Mesodermal cell (in vitro differentiated cells): Measurements from ENCODE around the gene SLC17A9.
A peak's percentile ranks its signal among the peaks of the same experiment; 100 is the strongest.

Source experiments
- H3K27ac ChIP-seq: 2 replicates; pipeline ENCODE4 v1.7.0; 2013; ENCODE audit warnings: mild to moderate bottlenecking, low read depth, low read length, moderate library complexity; ENCODE audit not compliant: severe bottlenecking
- H3K36me3 ChIP-seq: 2 replicates; pipeline ENCODE4 v1.7.1; 2013; ENCODE audit warnings: mild to moderate bottlenecking, low read length, moderate library complexity; ENCODE audit not compliant: control insufficient read depth, insufficient read depth
- H3K4me1 ChIP-seq: one replicate; pipeline ENCODE4 v1.7.1; 2013; ENCODE audit warnings: mild to moderate bottlenecking, low read length; ENCODE audit not compliant: insufficient read depth, control insufficient read depth, poor library complexity, severe bottlenecking
- H3K4me3 ChIP-seq: 2 replicates; pipeline ENCODE4 v1.7.0; 2013; ENCODE audit warnings: low read length, control low read depth, mild to moderate bottlenecking; ENCODE audit not compliant: insufficient read depth, poor library complexity, severe bottlenecking; ENCODE audit errors: extremely low read depth
- H3K9me3 ChIP-seq: 2 replicates; pipeline ENCODE4 v1.7.1; 2013; ENCODE audit warnings: mild to moderate bottlenecking, low read length, moderate library complexity; ENCODE audit not compliant: control insufficient read depth
- WGBS, 2 experiments: methylation state at CpG; one replicate each; pipeline ENCODE4 v1.1.5; 2013; ENCODE audit warnings: missing lambda C conversion rate in 2 of 2; ENCODE audit not compliant: insufficient coverage in 2 of 2; 5-methylcytosine and 5-hydroxymethylcytosine counted together

The SLC17A9 gene

DNA sequence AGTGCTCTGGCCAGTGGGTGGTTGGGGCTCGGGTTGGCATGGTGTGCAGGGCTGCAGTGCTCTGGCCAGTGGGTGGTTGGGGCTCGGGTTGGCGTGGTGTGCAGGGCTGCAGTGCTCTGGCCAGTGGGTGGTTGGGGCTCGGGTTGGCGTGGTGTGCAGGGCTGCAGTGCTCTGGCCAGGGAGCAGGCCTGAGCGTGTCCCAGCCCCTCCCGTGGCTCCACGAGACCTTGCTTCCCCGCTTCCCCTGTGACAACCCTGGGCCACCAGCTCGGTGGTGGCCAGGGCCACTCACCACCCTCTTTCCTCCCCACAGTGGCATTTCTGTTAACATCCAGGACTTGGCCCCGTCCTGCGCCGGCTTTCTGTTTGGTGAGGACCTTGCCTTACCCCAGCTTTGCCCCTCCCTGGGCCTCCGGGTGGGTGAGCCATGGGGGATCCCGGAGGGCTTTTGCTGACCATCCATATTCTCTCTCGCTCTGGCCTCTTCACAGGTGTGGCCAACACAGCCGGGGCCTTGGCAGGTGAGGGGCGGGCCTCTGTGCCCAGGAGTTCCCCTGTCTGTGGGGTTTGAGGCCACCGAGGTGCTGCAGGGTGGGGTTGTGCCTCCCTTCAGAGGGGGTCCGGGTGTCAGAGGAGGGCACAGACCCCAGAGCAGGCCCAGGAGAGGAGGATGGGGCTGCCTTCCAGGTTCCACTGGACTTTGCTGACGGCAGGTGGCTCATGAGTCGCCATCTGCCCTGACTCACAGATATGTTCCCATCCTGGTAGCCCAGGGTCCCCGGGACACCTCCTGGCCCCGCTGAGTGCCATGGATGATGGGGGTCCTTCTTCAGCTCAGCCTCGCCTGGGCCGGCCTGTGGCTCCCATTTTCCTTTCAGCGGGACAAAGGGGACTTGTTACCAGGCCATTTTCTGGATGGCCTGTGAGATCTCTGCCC, 14.0 kb downstream of the SLC17A9 start:
- no peaks in the 10 kb centered on the region for H3K4me1 ChIP-seq
- WGBS, 2 experiments: 94 to 99% methylated on average over 24 to 25 of the region's 27 CpGs
- no peak overlapping the region for H3K27ac ChIP-seq
- H3K9me3 ChIP-seq: no peaks in the 10 kb centered on the region
- H3K36me3 ChIP-seq: no peaks in the 10 kb centered on the region
- H3K4me3 ChIP-seq: no peak overlapping the region

DNA sequence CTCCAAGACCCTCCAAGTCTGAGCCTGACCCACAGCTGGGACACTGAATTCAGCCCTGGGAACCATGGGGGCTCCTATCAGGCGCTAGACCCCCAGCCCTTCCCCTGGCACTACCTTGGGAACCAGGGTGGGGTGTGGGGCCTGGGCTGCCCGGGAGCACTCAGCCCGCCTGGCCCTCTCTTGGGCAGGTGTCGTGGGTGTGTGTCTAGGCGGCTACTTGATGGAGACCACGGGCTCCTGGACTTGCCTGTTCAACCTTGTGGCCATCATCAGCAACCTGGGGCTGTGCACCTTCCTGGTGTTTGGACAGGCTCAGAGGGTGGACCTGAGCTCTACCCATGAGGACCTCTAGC, 14.6 kb downstream of the SLC17A9 start:
- no peaks in the 10 kb centered on the region for H3K36me3 ChIP-seq
- no peaks in the 10 kb centered on the region for H3K9me3 ChIP-seq
- H3K27ac ChIP-seq: no peak overlapping the region
- H3K4me1 ChIP-seq: no peaks in the 10 kb centered on the region
- 89 to 92% methylated on average over 5 to 6 of the region's 6 CpGs for WGBS, 2 experiments
- no peak overlapping the region for H3K4me3 ChIP-seq

DNA sequence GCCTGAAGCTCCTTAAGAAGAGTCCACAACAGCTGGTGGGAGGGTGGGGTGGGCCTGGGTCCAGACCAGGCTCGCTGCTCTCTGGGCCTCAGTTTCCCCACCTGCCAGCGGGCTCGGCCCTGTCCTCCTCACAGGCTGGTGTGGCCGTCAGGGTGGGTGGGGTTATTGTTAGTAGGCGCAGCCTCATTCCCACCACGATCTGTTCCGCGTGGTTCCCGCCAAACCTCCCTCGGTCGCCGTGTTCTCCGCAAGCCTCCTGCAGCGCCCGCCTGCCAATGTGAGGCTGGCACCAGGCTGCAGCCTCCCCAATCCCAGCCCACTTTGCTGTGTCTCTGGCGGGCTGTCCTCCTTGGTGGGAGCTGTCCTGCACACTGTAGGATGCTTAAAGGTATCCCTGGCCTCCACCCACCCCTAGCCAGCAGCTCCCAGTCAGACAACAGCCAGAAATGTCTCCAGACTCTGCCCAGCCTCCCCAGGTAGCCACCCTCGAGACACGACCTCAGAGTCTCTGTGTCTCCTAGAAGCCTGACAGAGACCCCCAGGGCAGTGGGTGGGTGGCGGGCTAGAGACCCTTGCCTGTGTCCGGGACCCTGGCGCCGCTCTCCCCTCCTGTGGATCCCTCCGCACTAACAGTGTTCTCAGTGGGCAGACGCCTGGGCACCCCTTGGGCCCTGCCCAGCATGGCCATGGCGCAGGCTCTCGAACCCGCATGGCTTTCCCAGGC, 15.3 kb downstream of the SLC17A9 start:
- Histone ChIP-seq H3K36me3 (no peaks in the 10 kb centered on the region), H3K4me1 (no peaks in the 10 kb centered on the region), H3K27ac (no peak overlapping the region), H3K4me3 (no peak overlapping the region), H3K9me3 (no peaks in the 10 kb centered on the region)
- 88 to 91% methylated on average over 23 to 27 of the region's 27 CpGs for WGBS, 2 experiments

DNA sequence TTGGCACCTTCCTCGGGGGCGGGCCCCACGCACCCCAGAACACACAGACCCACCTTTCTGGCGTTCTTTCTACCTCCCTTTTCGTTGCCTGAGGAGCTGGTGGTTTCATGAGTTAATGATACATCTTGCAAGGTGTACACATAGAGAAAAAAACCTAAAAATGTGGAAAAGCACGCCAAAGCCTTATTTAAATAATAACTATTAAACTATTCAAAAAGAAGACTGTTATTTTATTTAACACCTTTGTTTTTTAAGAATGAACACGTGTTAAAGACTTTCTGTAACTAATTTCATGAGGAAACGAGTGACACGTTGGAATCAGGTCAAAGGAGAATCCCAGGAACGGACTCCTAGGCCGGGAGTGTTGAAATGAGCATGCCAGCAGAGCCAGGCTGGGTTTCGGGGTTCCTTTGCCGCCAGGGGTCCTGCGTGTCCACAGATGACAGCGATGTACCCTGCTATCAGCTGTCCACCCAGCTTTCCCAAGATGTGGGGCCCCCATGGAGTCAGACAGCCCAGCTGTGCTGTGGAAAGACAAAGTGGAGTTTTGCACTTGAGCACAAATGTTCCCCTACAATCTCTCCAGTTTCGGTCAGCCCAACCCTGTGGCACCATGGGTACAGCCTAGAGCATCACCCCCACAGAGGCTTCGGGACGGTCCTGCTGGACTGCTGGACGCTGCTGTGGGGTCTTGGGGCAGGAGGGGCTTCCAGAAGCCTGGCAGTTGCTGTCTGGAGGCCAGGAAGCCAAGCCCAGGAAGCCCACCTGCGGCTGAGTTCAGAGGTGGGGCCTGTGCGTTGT, 16.1 kb downstream of the SLC17A9 start:
- Histone ChIP-seq H3K9me3 (no peaks in the 10 kb centered on the region), H3K27ac (no peak overlapping the region), H3K4me3 (no peak overlapping the region), H3K4me1 (no peaks in the 10 kb centered on the region), H3K36me3 (no peaks in the 10 kb centered on the region)
- WGBS, 2 experiments: 76 to 91% methylated on average over 14 to 15 of the region's 21 CpGs

DNA sequence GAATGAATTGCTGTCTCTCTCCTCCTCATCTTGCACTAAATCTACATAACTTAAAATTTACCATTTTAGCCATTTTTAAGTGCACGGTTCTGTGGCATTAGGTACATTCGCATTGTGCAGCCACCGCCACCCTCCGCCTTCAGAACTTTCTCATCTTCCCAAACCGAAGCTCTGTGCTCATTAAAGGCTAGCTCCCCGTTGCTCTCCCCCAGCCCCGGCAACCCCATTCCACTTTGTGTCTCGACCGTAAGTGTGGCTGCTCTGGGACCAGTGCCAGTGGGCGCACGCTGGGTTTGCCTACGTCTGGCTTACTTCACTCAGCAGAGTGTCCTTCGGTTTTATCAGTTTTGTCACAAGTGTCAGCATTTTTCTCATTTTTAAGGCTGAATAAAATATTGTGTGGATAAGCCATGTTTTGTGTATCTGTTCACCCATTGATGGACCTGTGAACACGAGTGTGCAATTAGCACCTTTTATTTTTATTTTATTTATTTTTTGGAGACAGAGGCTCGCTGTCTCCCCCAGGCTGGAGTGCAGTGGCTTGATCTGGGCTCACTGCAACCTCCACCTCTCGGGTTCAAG, 16.8 kb downstream of the SLC17A9 start:
- WGBS, 2 experiments: 76 to 78% methylated on average over 14 to 16 of the region's 16 CpGs
- Histone ChIP-seq H3K36me3 (no peaks in the 10 kb centered on the region), H3K27ac (no peak overlapping the region), H3K4me3 (no peak overlapping the region), H3K4me1 (no peaks in the 10 kb centered on the region), H3K9me3 (no peaks in the 10 kb centered on the region)

DNA sequence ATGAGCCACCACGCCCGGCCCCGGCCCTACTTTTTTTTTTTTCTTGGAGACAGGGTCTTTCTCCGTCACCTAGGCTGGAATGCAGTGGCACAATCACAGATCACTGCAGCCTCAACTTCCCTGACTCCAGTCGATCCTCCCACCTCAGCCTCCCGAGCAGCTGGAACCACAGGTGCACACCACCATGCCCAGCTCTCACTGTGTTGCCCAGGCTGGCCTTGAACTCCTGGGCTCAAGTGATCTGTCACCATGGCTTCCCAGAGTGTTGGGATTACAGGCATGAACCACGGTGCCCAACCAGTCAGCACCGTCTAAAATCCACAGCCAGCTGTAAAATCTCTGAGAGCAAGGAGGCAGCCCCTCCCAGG, 17.4 kb downstream of the SLC17A9 start:
- Histone ChIP-seq H3K4me1 (no peaks in the 10 kb centered on the region), H3K4me3 (no peak overlapping the region)
- WGBS, 2 experiments: 77 to 88% methylated on average over 5 to 8 of the region's 8 CpGs

DNA sequence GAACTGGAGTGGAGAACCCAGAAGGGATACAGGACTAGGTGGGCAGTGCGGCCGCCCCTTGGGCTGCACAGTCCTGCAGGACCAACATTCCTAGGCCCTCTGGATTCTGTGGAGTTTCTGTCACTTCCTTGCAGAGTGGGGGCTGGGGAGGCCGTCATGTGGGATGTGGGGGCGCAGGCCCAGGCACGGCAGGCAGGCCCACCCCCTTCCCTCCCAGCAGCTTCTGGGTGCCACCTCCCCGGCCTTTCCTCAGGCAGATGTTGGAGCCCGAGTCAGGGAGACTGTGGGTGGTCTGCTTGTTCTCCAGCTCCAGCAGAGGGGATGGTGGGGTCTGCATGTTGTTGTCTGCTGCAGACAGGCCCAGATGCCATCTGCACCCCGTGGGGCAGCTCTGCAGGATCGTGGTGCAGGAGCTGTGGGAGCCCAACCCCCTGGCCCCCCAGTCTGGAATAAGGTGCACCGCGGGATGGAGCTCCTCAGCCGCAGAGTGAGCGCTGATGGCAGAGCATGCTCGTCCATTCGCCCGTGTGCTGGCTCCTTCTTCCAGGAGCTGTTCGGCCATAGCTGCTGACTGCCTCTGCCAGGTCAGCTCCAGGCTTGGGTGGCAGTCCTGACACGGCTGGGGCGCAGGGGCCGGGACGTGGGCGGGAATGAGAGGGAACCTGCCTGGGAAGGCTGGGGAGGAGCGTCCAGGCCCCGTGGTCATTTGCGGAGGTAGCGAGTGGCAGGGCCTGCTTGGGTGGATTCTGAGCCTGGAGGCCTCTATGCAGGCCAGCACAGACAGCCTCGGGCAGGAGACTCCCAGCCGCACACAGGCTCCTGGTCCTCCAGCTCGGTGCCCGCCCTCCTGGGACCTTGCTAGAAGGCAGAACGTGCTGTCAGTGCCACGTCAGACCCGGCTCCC, 18.1 kb downstream of the SLC17A9 start:
- Histone ChIP-seq H3K4me1 (no peaks in the 10 kb centered on the region), H3K27ac (no peak overlapping the region), H3K9me3 (no peaks in the 10 kb centered on the region), H3K36me3 (no peaks in the 10 kb centered on the region), H3K4me3 (no peak overlapping the region)
- WGBS, 2 experiments: 77 to 84% methylated on average over 19 to 30 of the region's 33 CpGs

More for the DNA sequence above, 17.4 kb downstream of the SLC17A9 start:
- no peaks in the 10 kb centered on the region for H3K9me3 ChIP-seq
- H3K36me3 ChIP-seq: no peaks in the 10 kb centered on the region
- H3K27ac ChIP-seq: no peak overlapping the region

DNA sequence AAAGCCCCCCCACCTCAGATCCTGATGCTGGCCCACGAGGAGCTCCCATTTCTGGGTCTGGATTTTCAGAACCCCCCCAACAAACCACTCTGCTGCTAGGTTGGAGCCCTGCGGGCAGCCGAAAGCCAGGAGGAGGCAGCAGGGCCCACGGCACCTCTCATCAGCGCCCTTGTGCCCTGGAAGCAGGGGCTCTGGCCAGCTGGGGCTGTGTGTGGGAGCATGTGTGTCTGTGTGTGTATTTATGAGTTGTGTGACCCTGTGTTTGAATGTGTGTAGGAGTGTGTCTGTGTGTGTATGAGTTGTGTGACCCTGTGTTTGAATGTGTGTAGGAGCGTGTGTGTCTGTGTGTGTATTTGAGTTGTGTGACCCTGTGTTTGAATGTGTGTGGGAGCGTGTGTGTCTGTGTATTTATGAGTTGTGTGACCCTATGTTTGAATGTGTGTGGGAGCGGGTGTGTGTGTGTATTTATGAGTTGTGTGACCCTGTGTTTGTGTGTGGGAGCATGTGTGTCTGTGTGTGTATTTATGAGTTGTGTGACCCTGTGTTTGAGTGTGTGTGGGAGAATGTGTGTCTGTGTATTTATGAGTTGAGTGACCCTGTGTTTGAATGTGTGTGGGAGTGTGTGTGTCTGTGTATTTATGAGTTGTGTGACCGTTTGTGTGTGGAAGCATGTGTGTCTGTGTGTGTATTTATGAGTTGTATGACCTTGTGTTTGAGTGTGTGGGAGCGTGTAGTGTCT, 18.9 kb downstream of the SLC17A9 start:
- H3K9me3 ChIP-seq: no peaks in the 10 kb centered on the region
- no peak overlapping the region for H3K4me3 ChIP-seq
- no peaks in the 10 kb centered on the region for H3K4me1 ChIP-seq
- WGBS, 2 experiments: 72 to 75% methylated on average over 9 to 10 of the region's 10 CpGs
- H3K27ac ChIP-seq: no peak overlapping the region
- no peaks in the 10 kb centered on the region for H3K36me3 ChIP-seq

DNA sequence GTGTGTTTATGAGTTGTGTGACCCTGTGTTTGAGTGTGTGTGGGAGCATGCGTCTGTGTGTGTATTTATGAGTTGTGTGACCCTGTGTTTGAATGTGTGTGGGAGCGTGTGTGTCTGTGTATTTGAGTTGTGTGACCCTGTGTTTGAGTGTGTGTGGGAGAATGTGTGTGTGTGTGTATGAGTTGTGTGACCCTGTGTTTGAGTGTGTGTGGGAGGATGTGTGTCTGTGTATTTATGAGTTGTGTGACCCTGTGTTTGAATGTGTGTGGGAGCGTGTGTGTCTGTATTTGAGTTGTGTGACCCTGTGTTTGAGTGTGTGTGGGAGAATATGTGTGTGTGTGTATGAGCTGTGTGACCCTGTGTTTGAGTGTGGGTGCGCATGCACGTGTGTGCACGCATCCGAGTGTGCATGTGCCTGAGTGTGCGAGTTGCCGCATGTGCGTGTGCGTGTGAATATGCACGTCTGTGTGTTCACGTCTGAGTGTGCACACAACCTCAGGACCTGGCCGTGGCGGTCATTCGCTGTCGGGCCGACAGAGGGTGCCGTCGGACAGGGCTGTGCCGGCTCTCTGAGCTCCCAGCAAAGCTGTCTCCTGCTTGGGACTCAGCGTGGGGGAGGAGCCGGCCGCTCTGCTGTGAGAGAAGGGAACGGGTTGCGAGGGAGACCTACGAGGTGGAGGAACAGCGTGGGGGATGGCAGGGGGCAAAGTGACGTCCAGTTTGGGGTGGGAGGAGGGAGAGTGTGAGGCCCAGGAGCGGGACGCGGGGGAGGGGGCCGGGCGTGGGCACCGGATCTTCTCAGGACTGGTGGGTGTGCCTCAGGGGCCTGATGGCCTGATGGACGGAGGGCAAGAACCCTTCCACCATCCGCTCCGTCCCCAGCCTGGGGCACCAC, 19.7 kb downstream of the SLC17A9 start:
- H3K27ac ChIP-seq: no peak overlapping the region
- H3K4me3 ChIP-seq: peak overlapping the region; percentile 8
- WGBS, 2 experiments: 6 to 7% methylated on average over 31 to 38 of the region's 38 CpGs
- H3K4me1 ChIP-seq: no peaks in the 10 kb centered on the region
- H3K36me3 ChIP-seq: no peaks in the 10 kb centered on the region
- H3K9me3 ChIP-seq: no peaks in the 10 kb centered on the region
